ENCODE data around the gene IRS1. TPM values are rescaled to one million over a fixed set of nuclear protein-coding genes. Genes with fewer than 3 reads are reported as not detected.

Gene IRS1
- total RNA-seq, 6 experiments from 2014 or later, result 9.0 to 24.4 (median 15.8) TPM

DNA sequence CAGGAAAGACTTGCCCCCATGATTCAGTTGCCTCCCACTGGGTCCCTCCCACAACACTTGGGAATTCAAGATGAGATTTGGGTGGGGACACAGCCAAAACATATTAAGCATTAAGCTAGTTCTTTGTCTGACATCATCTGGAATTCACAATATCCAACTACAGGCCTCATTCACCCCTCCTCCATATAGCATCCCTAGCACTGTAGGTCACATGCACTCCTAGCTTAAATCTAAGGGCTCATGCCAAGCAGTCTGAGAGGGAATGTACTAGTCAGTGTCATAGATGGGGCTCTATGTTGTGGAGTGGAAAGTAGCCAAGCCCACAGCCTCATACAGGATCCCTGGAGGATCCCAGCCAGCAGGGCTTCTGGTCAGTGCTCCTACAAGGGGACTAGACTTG, 92.1 kb downstream of the IRS1 start:
- TF ChIP-seq, protein P1, sequence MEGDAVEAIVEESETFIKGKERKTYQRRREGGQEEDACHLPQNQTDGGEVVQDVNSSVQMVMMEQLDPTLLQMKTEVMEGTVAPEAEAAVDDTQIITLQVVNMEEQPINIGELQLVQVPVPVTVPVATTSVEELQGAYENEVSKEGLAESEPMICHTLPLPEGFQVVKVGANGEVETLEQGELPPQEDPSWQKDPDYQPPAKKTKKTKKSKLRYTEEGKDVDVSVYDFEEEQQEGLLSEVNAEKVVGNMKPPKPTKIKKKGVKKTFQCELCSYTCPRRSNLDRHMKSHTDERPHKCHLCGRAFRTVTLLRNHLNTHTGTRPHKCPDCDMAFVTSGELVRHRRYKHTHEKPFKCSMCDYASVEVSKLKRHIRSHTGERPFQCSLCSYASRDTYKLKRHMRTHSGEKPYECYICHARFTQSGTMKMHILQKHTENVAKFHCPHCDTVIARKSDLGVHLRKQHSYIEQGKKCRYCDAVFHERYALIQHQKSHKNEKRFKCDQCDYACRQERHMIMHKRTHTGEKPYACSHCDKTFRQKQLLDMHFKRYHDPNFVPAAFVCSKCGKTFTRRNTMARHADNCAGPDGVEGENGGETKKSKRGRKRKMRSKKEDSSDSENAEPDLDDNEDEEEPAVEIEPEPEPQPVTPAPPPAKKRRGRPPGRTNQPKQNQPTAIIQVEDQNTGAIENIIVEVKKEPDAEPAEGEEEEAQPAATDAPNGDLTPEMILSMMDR (IDR thresholded peaks at IDR 0.05), result no peak
- TF ChIP-seq POLR2A (IDR thresholded peaks at IDR 0.05), result no peak
- DNase-seq, result no peak
- Histone ChIP-seq H3K4me1 (no peaks in the 10 kb centered on the region), H3K4me3 (no peak overlapping the region), H3K27ac (no peak overlapping the region), H3K9me3 (no peaks in the 10 kb centered on the region), H3K36me3 (no peaks in the 10 kb centered on the region), H3K27me3 (no peaks in the 10 kb centered on the region)
- intact Hi-C loops (cut with DNase I), result no loop called here
- ATAC-seq, result no peak

- Histone ChIP-seq H3K4me1 (no peaks in the 10 kb centered on the region), H3K36me3 (no peaks in the 10 kb centered on the region), H3K27ac (no peak overlapping the region), H3K27me3 (no peaks in the 10 kb centered on the region), H3K9me3 (no peaks in the 10 kb centered on the region), H3K4me3 (no peak overlapping the region)
- intact Hi-C loops (cut with DNase I), result no loop called here
- 78% methylated on average over 3 of the region's 3 CpGs for WGBS (ENCODE audit: insufficient coverage, low coverage, low lambda C conversion rate, missing lambda C conversion rate)
- DNase-seq (no peak), ATAC-seq (no peak)
- no peak for TF ChIP-seq POLR2A (IDR thresholded peaks at IDR 0.05)
- TF ChIP-seq, protein P1 (IDR thresholded peaks at IDR 0.05), result no peak
Measured at GRCh38 chr2:226705965-226706364, 93.7 kb downstream of the IRS1 start.

DNA sequence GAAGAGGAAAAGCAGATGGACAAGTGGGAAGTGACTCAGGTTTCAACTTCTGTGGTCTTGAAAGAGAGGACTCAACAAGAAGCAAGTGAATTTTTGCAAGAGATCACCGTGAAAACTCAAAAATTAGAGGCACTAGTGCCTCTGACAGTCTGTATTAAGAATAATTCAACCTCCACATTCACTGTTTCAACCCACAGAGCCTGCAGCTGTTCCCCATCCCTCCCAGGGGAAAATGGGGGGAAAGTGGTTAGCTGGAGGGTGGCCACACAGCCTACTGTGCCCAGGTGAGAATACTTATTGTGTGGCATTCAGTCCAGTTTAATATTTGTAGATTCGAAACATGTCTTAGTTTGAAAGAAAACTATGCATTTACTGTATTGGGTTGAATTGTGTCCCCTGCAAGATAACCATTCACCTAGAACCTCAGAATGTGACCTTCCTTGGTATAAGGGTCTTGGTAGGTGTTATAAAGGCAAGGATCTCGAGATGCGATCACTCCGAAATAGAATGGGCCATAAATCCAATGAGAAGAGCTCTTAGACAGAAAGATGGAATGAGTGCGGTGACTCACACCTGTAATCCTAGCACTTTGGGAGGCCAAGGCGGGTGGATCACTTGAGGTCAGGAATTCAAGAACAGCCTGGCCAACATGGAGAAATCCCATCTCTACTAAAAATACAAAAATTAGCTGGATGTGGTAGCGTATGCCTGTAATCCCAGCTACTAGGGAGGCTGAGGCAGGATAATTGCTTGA, 94.3 kb downstream of the IRS1 start:
- Histone ChIP-seq H3K4me3 (no peak overlapping the region), H3K36me3 (no peaks in the 10 kb centered on the region), H3K4me1 (no peaks in the 10 kb centered on the region), H3K9me3 (no peaks in the 10 kb centered on the region), H3K27ac (no peak overlapping the region), H3K27me3 (no peaks in the 10 kb centered on the region)
- WGBS (ENCODE audit: insufficient coverage, low coverage, low lambda C conversion rate, missing lambda C conversion rate), result 91% methylated on average over 8 of the region's 8 CpGs
- TF ChIP-seq, protein P1 (IDR thresholded peaks at IDR 0.05), result no peak
- no peak for TF ChIP-seq POLR2A (IDR thresholded peaks at IDR 0.05)
- no peak for ATAC-seq
- intact Hi-C loops (cut with DNase I), result no loop called here
- DNase-seq, result no peak

GRCh38 chr2:226703514-226703913, 96.1 kb downstream of the IRS1 start:
- Histone ChIP-seq H3K36me3 (no peaks in the 10 kb centered on the region), H3K4me1 (no peaks in the 10 kb centered on the region), H3K27me3 (no peaks in the 10 kb centered on the region), H3K4me3 (no peak overlapping the region), H3K27ac (no peak overlapping the region), H3K9me3 (no peaks in the 10 kb centered on the region)
- intact Hi-C loops (cut with DNase I), result no loop called here
- DNase-seq (no peak), ATAC-seq (no peak)
- 88% methylated on average over 3 of the region's 3 CpGs for WGBS (ENCODE audit: insufficient coverage, low coverage, low lambda C conversion rate, missing lambda C conversion rate)
- TF ChIP-seq, protein P1 (IDR thresholded peaks at IDR 0.05), result no peak
- TF ChIP-seq POLR2A (IDR thresholded peaks at IDR 0.05), result no peak
